ENCODE measurements around the gene PRKAG2.

- TF ChIP-seq CTCF (IDR thresholded peaks at IDR 0.05) (no peak), POLR2A (IDR thresholded peaks at IDR 0.05) (no peak)
Observed at GRCh38 chr7:151789380-151789947, 87.5 kb downstream of the PRKAG2 start.
